Measurements from ENCODE around the gene SGCA.

- TF ChIP-seq POLR2A (IDR thresholded peaks at IDR 0.05) (no peak), CTCF (IDR thresholded peaks at IDR 0.05) (no peak)
These were observed 739 bp upstream of the SGCA start for GRCh38 chr17:50165066-50165465.

Data from esophagus squamous epithelium (tissue), 4 donors.